Esophagus muscularis mucosa (tissue), 4 donors: ENCODE results near the gene TMEM219. TPM values are rescaled to one million over a fixed set of nuclear protein-coding genes. Genes with fewer than 3 reads are reported as not detected.

Source experiments
- DNase-seq: peaks from one replicate; pipeline ENCODE4 v3.0.0-alpha.2; 2017; ENCODE audit errors: extremely low spot score
- H3K27ac ChIP-seq, 4 donors: fragments of 200-600 bp; sonication (generic); replicated peaks in 1 of 4; 1 replicate in 3 of 4; 2 replicates in 1 of 4; pipeline ENCODE4 v1.5.1; 2016 to 2019; ENCODE audit warnings: mild to moderate bottlenecking in 1 of 4
- H3K27me3 ChIP-seq, 4 donors: fragments of 200-600 bp; sonication (generic); one replicate each; pipeline versions ENCODE4 v1.5.1 to v1.6.0; 2016 to 2019
- H3K36me3 ChIP-seq, 4 donors: fragments of 200-600 bp; sonication (generic); one replicate each; pipeline ENCODE4 v1.5.1; 2016 to 2019
- H3K4me1 ChIP-seq, 4 donors: fragments of 200-600 bp; sonication (generic); one replicate each; pipeline ENCODE4 v1.5.1; 2016 to 2019
- H3K4me3 ChIP-seq, 4 donors: fragments of 200-600 bp; sonication (generic); 1 replicate in 2 of 4; 2 replicates in 2 of 4; pipeline ENCODE4 v1.5.1; 2016 to 2019; ENCODE audit warnings: mild to moderate bottlenecking in 4 of 4, moderate library complexity in 1 of 4
- H3K9me3 ChIP-seq, 4 donors: fragments of 200-600 bp; sonication (generic); 1 replicate in 3 of 4; 2 replicates in 1 of 4; pipeline ENCODE4 v1.5.1; 2016 to 2019
- EP300 ChIP-seq: sonication (generic); formaldehyde crosslinking; IDR thresholded peaks from one replicate; pipeline ENCODE4 v1.6.1; 2017; ENCODE audit warnings: antibody characterized with exemption
- POLR2A ChIP-seq: fragments of 450-650 bp; IDR thresholded peaks from one replicate; pipeline ENCODE4 v1.6.1; 2017; ENCODE audit warnings: antibody characterized with exemption, moderate library complexity, mild to moderate bottlenecking, low read depth
- POLR2AphosphoS5 ChIP-seq, 2 donors: sonication (generic); formaldehyde crosslinking; IDR thresholded peaks; one replicate each; pipeline ENCODE4 v1.6.1; 2017; ENCODE audit warnings: antibody characterized with exemption in 2 of 2
- WGBS: methylation state at CpG from one replicate; pipeline ENCODE4 v1.1.5; 2018; 5-methylcytosine and 5-hydroxymethylcytosine counted together
- intact Hi-C: fragments of 100-400 bp; cut with DNase I; formaldehyde crosslinking; loops from one replicate; pipeline ENCODE4 v1.15.1; 2023
- total RNA-seq, 4 donors: library from RNA; depleted of rRNA; stranded (reverse); fragments of >200 nt; gene quantifications; one replicate each; pipeline versions ENCODE4 v1.1.0 to v1.2.1, GENCODE V29; 2016
- TF ChIP-seq, protein P1 (sequence below), 3 experiments: fragments of 200-600 bp in 2 of 3; fragments of 450-650 bp in 1 of 3; sonication (generic) in 2 of 3; IDR thresholded peaks; one replicate each; pipeline ENCODE4 v1.5.1; 2017 to 2019; ENCODE audit warnings: antibody characterized with exemption in 3 of 3, mild to moderate bottlenecking in 2 of 3, moderate library complexity in 1 of 3

The TMEM219 gene
- total RNA-seq, 4 donors from 2014 or later, result 96.8 to 114 (median 105) TPM

DNA sequence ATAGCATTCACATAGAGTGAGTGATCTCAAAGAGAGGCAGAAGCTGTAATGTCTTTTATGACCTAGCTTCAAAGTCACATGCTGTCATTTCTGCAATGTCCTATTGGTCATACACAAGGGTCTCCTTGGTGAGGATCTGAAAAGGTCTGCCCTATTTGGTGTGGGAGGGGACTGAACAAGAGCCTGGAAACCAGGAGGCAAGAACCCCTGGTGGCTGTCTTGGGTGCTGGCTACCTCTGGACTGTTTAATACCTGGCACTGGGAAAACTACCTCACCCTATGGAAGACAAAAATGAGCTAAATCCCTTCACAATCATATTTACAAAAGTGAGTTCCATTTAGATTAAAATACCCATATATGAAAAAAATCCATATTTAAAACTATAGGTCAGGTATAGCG is 44.9 kb upstream of the TMEM219 start:
- Histone ChIP-seq H3K36me3 (peaks cover 10 to 75% (median 49%) of the 10 kb centered on the region in 4 donors), H3K27ac (no peak overlapping the region), H3K9me3 (no peaks in the 10 kb centered on the region), H3K4me3 (no peak overlapping the region), H3K4me1 (no peaks in the 10 kb centered on the region), H3K27me3 (no peaks in the 10 kb centered on the region)
- 96% methylated on average over 1 of the region's 1 CpG for WGBS
- no peak for DNase-seq
- TF ChIP-seq, protein P1, sequence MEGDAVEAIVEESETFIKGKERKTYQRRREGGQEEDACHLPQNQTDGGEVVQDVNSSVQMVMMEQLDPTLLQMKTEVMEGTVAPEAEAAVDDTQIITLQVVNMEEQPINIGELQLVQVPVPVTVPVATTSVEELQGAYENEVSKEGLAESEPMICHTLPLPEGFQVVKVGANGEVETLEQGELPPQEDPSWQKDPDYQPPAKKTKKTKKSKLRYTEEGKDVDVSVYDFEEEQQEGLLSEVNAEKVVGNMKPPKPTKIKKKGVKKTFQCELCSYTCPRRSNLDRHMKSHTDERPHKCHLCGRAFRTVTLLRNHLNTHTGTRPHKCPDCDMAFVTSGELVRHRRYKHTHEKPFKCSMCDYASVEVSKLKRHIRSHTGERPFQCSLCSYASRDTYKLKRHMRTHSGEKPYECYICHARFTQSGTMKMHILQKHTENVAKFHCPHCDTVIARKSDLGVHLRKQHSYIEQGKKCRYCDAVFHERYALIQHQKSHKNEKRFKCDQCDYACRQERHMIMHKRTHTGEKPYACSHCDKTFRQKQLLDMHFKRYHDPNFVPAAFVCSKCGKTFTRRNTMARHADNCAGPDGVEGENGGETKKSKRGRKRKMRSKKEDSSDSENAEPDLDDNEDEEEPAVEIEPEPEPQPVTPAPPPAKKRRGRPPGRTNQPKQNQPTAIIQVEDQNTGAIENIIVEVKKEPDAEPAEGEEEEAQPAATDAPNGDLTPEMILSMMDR (IDR thresholded peaks at IDR 0.05), result no peak
- no peak for TF ChIP-seq POLR2AphosphoS5 (IDR thresholded peaks at IDR 0.05)
- TF ChIP-seq EP300, result no peak
- TF ChIP-seq POLR2A, result no peak
- intact Hi-C loops, result no loop called here

DNA sequence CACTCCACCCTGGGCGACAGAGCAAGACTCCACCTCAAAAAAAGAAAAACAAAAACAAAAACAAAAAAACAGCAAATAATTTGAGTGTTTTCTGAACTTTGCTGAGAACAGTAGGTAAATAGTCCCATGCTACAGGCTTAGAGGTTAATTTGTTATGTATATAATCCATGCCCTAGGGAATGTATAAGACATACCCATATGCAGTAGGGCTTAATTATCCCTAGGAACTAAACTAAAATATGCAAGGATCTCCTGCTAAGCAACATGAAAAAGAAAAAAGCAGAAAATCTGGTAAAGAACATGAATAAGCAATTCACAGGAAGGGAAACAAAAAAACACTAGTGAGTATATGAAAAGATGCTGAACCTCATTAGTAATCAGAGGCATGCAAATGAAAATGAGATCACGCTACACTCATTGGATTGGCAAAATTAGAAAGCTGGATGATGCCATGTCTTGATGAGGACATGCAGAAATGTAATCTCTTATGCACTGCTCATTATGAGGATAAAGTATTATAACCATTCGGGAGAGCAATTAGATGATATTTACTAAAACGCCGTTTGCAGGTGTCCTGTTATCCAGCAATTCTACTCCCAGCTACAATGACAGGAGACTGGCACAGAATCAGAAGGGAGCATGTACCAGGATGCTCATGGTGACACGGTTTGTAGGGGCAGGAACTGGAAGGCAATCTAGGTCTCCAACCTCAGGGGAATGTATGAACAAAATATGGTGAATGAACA is 41.4 kb upstream of the TMEM219 start:
- Histone ChIP-seq H3K4me3 (no peak overlapping the region), H3K4me1 (peaks cover 12 to 24% (median 14%) of the 10 kb centered on the region in 4 donors), H3K27ac (no peak overlapping the region), H3K9me3 (no peaks in the 10 kb centered on the region), H3K36me3 (peaks cover 18 to 68% (median 51%) of the 10 kb centered on the region in 4 donors), H3K27me3 (no peaks in the 10 kb centered on the region)
- DNase-seq, result no peak
- intact Hi-C loops, result no loop called here
- TF ChIP-seq, protein P1 (IDR thresholded peaks at IDR 0.05), result no peak
- TF ChIP-seq EP300 (no peak), POLR2AphosphoS5 (IDR thresholded peaks at IDR 0.05) (no peak), POLR2A (no peak)
- WGBS, result 81% methylated on average over 6 of the region's 6 CpGs

GRCh38 chr16:29921034-29921385 is 40.9 kb upstream of the TMEM219 start:
- H3K4me1 ChIP-seq, result peaks cover 12 to 27% (median 15%) of the 10 kb centered on the region in 4 donors
- no peaks in the 10 kb centered on the region for H3K27me3 ChIP-seq
- TF ChIP-seq POLR2AphosphoS5 (IDR thresholded peaks at IDR 0.05), result no peak
- TF ChIP-seq POLR2A, result no peak
- TF ChIP-seq, protein P1 (IDR thresholded peaks at IDR 0.05), result no peak
- no peak for TF ChIP-seq EP300
- H3K9me3 ChIP-seq, result no peaks in the 10 kb centered on the region
- peaks cover 18 to 68% (median 51%) of the 10 kb centered on the region in 4 donors for H3K36me3 ChIP-seq
- no peak for DNase-seq
- intact Hi-C loops, result no loop called here
- H3K4me3 ChIP-seq, result no peak overlapping the region
- no peak overlapping the region for H3K27ac ChIP-seq
- WGBS, result 77% methylated on average over 3 of the region's 3 CpGs

DNA sequence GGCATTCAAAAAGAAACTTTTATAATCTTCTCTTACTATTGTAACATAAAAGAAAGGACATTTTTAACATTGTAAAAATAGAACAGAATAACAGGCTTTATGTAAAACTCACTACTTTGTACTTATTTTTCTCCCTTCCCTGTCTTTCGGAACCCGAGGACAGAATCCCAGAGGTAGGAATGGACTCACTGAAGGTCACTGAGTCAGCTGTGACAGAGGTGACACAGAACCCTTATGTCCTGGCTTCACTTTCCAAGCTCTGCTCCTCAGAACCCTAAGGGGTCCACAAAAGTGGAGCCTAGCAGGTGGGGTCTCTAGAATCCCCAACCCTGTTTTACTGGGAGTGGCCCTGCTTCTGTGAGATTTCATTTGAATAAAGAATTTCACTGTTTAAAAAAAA is 39.6 kb upstream of the TMEM219 start:
- TF ChIP-seq EP300 (no peak), POLR2A (no peak), POLR2AphosphoS5 (IDR thresholded peaks at IDR 0.05) (no peak)
- TF ChIP-seq, protein P1 (IDR thresholded peaks at IDR 0.05), result no peak
- Histone ChIP-seq H3K9me3 (no peaks in the 10 kb centered on the region), H3K27ac (no peak overlapping the region), H3K4me1 (peaks cover 19 to 35% (median 23%) of the 10 kb centered on the region in 4 donors), H3K27me3 (no peaks in the 10 kb centered on the region), H3K4me3 (no peak overlapping the region), H3K36me3 (peaks cover 18 to 57% (median 47%) of the 10 kb centered on the region in 4 donors)
- DNase-seq, result no peak
- 94% methylated on average over 2 of the region's 2 CpGs for WGBS
- intact Hi-C loops, result no loop called here
